Hindlimb muscle (tissue), 1 donor: Measurements from ENCODE around the gene TRANK1. TPM values are rescaled to one million over a fixed set of nuclear protein-coding genes. Genes with fewer than 3 reads are reported as not detected.
"Not testable (repeated sequence)": the region's sequence is repeated elsewhere in the genome, so short reads cannot be mapped to it uniquely, and the experiment has no call there.

Experiments
- DNase-seq: peaks from one replicate; pipeline ENCODE4 v3.0.0-alpha.2; 2013
- polyA plus RNA-seq: library from polyadenylated mRNA; unstranded; fragments of 120-200 nt; gene quantifications from one replicate; pipeline ENCODE4 v1.2.1, GENCODE V29; 2013; ENCODE audit not compliant: insufficient read length

The TRANK1 gene
- polyA plus RNA-seq, 1 donor: 5.0 TPM

DNA sequence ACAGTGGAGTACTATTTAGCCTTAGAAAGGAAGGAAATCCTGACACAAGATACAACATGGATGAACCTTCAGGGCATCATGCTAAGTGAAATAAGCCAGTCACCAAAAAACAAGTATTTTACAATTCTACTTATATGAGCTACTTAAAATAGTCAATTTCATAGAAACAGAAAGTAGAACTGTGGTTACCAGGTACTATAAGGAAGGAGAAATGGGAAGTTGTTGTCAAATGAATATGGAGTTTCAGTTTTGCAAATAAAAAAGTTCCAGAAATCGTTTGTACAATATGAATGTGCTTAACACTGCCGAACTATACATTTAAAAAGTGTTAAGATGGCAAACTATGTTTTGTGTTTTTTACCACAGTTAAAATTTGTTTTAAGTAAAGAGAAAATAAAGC, 26.8 kb downstream of the TRANK1 start:
- no peak for DNase-seq

DNA sequence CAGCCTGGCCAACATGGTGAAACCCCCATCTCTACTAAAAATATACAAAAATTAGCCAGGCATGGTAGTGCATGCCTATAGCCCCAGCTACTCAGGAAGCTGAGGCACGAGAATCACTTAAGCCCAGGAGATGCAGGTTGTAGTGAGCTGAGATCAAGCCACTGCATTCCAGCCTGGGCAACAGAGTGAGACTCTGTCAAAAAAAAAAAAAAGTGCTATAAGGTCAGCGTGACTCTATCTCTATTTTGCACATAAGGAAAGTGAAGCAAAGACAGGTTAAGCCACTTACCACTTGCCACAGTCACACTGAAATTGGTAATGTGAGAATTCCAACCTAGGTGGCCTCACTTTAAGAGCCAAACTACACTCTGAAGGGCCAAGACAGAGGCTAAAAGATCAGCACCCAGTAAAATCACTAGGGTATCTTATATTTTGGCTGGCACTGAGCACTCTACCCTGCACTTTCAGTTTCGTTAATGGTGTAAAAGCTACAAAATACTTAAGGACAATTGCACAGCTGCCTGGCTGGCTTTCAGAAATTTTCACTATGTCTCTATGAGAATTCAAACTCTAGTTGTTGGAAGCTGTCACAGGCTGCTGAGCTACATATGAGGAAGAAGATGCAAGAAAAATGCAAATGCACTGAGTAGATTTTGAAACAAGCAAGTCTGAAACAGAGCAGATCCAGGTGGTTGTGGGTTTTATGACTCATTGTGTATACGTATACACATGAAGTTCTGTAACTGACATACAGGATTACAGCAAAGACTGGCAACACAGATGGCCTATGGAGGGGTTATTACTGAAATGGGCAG, 32.7 kb downstream of the TRANK1 start:
- DNase-seq: peak; percentile 67

GRCh38 chr3:36909666-36910065, 35.2 kb downstream of the TRANK1 start:
- no peak for DNase-seq

- no peak for DNase-seq
Observed at GRCh38 chr3:36909181-36909580, 35.7 kb downstream of the TRANK1 start.

GRCh38 chr3:36908647-36909180, 36.1 kb downstream of the TRANK1 start:
- no peak for DNase-seq

DNA sequence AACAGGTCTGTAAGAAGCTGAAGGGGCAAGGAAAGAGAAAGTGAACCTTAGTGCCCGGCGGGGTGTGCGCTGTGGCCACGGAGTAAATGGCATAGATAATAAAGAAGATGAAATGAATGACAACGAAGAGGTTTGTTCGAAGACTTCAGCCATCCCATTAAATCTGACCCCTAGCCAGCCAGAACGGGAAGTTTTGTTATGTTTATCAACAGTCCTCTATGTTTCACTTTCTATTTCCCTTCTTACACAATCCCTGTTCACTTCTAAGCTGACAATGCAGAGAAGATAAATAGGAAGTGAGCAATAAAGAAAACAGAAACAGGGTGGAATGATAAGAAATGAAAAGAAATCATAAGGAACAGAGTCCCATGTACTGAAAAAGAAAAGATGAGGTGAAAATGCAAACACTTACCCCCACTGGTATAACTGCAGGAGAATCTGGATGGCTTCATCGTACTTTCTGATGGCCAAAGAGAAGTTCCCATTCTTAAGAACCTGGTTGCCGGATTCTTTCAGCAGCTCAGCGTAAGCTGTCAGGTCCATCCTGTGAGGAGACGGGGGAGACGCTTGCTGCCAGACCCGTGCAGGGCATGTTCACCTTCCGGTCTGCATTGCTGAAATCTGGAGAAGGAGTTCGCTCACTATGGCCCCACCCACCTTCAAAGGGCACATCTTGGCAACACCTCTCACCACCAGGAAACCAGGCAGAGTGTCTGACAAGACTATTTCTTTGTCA, 36.8 kb downstream of the TRANK1 start:
- peak; percentile 35 for DNase-seq

- DNase-seq: no peak
Observed at GRCh38 chr3:36906504-36907149, 38.2 kb downstream of the TRANK1 start.

DNA sequence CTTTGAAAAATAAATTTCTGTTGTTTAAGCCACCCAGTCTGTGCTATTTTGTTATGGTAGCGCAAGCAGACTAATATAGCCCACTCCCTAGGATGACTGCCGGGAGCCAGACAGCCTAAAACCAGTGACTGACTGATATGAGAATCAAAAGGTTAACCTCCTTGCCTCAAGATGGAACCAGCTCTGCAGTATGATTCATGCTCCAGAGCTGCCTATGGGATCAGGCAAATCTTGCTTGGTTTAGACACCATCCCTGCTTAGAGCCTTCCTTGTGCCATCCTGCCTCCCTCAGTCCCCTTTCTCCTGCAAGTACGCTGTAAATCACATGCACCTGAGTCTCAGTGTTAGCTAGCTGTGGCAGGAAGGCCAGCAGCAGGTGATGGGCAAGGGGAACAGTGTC, 39.3 kb downstream of the TRANK1 start:
- DNase-seq: no peak

DNA sequence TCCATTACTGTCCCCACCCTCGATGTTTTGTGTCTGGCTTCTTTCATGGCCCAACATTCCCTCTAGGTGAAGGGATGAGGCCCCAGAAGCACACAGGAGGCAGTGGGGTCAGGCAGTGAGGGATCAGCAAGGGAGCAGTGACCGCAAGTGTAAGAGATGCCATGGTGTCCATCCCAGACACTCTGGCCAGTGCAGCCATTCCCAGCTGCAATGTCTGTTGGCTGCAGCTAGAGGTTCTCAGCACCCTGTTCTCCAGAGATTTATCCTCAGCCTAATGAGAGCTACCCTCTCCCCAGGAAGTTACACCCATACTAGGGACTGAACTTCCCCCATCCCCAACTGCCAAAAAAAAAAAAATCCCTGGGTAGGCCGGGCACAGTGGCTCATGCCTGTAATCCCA, 40.2 kb downstream of the TRANK1 start:
- no peak for DNase-seq

DNA sequence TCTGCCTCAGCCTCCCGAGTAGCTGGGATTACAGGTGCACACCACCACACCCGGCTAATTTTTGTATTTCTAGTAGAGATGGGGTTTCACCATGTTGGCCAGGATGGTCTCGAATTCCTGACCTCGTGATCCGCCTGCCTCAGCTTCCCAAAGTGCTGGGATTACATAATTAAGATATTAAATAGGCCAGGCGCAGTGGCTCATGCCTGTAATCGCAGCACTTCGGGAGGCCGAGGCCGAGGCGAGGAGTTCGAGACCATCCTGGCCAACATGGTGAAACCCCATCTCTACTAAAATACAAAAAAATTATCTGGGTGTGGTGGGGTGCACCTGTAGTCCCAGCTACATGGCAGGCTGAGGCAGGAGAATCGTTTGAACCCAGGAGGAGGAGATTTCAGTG, 40.8 kb downstream of the TRANK1 start:
- DNase-seq: not testable (repeated sequence)

DNA sequence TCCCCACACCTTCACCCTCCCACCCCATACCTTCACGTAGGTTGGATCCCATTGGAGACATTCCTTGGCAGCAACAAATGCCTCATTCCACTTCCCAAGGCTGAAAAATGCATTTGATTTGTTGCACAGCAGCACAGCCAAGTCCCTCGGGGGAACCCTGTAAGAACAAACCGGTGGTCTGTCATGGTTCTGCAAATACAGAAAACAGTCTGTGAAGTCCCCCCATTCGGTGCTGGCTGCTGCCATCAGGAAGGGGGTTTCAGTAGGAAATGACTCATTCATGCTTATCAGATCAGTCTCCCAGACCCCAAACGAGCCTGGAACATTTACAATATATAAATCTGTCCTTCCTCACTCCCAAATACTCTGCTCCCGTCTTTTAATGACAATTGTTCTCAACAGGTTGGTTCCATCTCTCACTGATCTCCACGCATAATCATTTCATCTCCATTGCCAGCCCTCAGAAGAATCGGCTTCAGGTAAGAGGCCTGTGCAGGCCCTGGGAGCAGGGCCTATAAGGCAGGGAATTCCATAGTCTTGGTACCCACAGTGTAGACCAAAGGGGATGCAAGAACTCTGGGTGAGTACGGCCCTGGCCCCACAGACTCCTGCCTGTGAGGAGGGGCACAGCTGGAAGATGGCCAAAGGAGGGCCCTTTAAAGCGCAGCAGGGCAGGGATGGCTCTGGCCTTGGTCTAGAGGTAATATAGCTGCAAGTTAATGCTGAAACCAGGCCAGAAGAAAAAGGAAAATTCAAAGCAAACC, 41.6 kb downstream of the TRANK1 start:
- DNase-seq: no peak

DNA sequence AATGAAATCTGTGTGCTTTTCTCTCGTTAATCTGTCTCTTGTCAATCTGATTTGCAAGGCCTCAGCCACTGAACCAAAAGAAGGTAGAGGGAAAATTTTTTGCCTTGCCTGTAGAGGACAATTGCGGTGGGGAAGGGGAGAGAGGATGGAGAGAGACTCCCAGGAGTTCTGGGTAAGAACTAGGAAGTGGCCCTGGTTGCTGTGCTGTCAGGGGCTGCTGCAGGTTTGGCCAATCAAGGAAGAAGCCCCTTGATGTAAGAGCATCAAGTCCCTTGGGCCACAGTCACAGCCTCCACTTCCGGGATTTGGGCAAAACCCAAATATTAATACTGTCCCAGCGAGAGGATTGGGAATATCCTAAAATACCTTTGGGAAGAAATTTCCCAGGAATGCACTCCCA, 43.3 kb downstream of the TRANK1 start:
- no peak for DNase-seq

DNA sequence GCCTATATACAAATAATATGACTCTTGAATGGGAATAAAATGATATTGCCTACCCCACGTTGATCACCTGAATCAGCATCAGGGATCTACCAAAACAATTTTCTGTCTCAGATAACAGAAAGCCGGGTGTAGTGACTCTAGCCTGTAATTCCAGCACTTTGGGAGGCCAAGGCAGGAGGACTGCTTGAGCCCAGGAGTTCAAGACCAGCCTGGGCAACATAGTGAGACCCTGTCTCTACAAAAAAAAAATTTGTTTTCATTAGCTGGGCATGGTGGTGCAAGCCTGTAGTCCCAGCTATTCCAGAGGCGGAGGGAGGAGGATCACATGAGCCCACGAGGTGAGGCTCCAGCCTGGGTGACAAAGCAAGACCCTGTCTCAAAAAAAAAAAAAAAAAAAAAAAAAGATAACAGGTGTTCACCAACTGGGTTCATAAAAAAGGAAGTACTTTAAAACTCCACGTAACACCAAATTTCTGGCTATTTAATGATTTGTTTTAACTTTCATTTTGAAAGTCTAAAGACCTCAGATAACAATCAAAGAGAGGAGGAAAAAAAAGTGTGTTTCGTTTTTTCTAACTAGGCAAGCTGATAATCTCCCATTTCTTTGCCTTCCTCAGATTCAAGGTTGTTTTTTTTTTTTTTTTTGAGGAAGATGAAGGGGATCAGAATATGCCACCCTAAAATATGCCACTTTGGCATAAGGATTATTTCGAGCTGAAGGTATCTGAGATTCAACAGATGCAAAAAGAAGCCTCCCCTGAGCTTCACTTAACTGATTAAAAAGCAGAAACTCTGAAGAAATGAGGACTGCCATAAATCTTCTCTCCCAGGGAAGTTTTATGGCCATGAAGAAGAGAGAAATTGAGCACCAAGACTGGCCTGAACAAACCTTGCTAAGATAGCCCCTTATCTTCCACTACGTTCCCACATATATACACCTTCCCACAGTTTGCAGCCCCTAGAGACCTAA, 44.1 kb downstream of the TRANK1 start:
- DNase-seq: no peak

DNA sequence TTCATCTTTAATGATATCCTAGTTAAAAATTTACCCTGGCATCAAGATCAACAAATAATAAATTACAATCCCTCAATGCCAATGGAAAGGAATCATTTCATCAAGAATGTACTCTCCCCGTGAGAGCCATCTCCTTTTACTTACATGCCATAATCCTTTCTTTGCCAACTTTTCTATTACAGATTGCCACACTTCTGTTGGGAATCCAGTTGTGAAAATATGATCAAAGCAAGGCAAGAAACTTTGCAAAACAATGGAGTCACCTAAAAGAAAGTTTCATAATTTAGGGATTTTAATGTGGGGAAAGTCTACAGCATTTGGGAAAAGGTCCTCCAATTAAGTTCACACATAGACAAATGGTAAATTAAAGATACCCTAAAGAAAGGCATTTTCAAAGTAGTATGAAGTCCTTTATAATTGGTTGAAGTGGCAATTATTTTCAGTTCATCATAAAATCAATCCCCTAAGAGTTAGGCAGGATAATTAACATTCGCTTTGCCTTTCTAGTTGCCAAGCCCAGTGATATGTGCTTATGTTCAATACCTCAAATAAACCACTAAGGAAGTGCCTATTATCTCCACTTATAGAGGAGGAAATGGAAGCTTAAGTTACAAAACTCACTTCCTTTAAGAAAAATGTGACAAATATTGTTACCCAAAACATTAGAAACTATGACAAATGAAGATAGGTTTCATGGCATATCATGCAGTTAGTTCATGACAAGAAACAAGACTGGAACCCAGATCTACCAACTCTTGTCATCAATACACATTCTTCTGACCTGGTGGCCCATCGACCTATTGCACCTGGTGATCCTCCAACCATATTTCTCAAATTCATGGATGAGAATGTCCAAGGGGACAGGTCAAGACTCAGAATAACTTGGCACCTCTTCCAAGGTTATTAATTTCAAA, 49.1 kb downstream of the TRANK1 start:
- no peak for DNase-seq

GRCh38 chr3:36894914-36895313, 49.9 kb downstream of the TRANK1 start:
- DNase-seq: no peak

DNA sequence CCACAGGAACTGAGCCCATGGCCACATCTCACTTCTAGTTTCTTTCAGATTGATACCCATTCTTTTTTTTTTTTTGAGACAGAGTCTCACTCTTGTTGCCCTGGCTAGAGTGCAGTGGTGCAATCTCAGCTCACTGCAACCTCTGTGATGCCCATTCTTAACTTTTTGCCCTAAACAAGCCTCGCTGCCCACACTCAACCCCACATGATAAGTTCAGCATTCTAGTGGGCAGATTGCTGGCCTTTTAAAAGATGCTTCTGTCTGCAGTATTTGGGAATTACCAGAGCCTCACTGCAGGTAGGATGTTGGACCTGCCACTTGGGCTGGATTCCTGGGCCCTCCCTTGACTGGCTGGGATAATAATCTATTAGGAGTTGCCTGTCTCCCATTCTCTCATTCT, 51.0 kb downstream of the TRANK1 start:
- DNase-seq: no peak

DNA sequence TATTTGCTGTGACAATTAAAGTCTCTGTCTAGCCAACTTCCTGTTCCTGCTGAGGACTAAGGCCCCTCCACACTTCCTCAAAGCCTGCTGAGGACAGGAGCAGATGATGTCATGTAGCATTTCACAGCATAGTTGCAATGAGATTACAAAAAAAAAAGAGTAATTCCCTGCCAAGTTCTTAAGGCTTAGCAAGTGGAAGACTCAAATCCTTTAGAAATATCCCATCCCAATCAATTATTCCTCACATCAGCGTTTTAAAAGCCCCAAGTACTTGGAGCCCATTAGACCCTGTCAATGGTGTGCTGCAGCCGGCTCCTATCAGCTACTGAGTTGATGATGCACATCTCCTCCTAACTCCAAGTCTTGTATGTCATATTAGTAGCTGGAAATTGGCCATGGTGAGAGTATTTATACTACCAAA, 51.7 kb downstream of the TRANK1 start:
- peak; percentile 36 for DNase-seq

- DNase-seq: no peak
Observed at GRCh38 chr3:36892457-36893136, 52.3 kb downstream of the TRANK1 start.

GRCh38 chr3:36891701-36892160, 53.1 kb downstream of the TRANK1 start:
- DNase-seq: no peak
